AG04450 (cell line): Measurements from ENCODE around the gene QRICH2. TPM values are rescaled to one million over a fixed set of nuclear protein-coding genes. Genes with fewer than 3 reads are reported as not detected.
"Not testable (repeated sequence)": the region's sequence is repeated elsewhere in the genome, so short reads cannot be mapped to it uniquely, and the experiment has no call there.

Experiments used
- CTCF ChIA-PET: fragments of 300-600, 350-600 bp; formaldehyde crosslinking; extraction: SDS; loops from one replicate; lab custom pipeline; 2022; ENCODE audit warnings: antibody characterized with exemption, inconsistent platforms; lab: Charles Lee
- POLR2A ChIA-PET: fragments of 350-600 bp; formaldehyde crosslinking; extraction: SDS; loops from one replicate; lab custom pipeline; 2021; ENCODE audit warnings: antibody characterized with exemption, inconsistent platforms; lab: Yijun Ruan, JAX
- DNase-seq: peaks from one replicate; pipeline ENCODE4 v3.0.0-alpha.2; 2011; ENCODE audit warnings: low read depth, low spot score
- H3K27ac ChIP-seq: one replicate; pipeline ENCODE4 v1.5.1; 2012; ENCODE audit warnings: low read depth, low read length, control low read depth
- H3K27me3 ChIP-seq: one replicate; pipeline ENCODE4 v1.6.0; 2012; ENCODE audit warnings: low read length; ENCODE audit not compliant: control insufficient read depth, insufficient read depth
- H3K4me3 ChIP-seq: 2 replicates; pipeline ENCODE4 v1.5.1; 2011; ENCODE audit warnings: mild to moderate bottlenecking, low read depth, low read length, control low read depth
- H3K9me3 ChIP-seq: 2 replicates; pipeline ENCODE4 v1.5.1; 2012; ENCODE audit warnings: low read length; ENCODE audit not compliant: control insufficient read depth, insufficient read depth
- CTCF ChIP-seq: IDR thresholded peaks from 2 replicates; pipeline ENCODE4 v1.5.1; 2011; ENCODE audit warnings: low read depth, low read length, control low read depth, inconsistent platforms
- polyA plus RNA-seq: library from polyadenylated mRNA; depleted of rRNA; stranded (reverse); fragments of >200 nt; gene quantifications from 2 replicates; pipeline ENCODE4 v1.2.3, GENCODE V29; 2011

Gene QRICH2
- polyA plus RNA-seq, 1 experiment = 1.2 TPM

- H3K9me3 ChIP-seq = no peaks in the 10 kb centered on the region; the same call in 1 of the 2 replicates
- POLR2A ChIA-PET = no interaction called here
These were observed 72.2 kb downstream of the QRICH2 start for GRCh38 chr17:76235883-76236282.

GRCh38 chr17:76234354-76234679, 73.8 kb downstream of the QRICH2 start:
- no peak for TF ChIP-seq CTCF
- Histone ChIP-seq H3K27me3 (peaks cover 14% of the 10 kb centered on the region), H3K9me3 (no peaks in the 10 kb centered on the region; the same call in 1 of the 2 replicates), H3K4me3 (no peak overlapping the region), H3K27ac (no peak overlapping the region)
- ChIA-PET CTCF (no interaction called here), POLR2A (no interaction called here)
- no peak for DNase-seq

More at GRCh38 chr17:76235883-76236282, 72.2 kb downstream of the QRICH2 start:
- CTCF ChIA-PET = no interaction called here
- TF ChIP-seq CTCF = no peak
- no peak overlapping the region for H3K4me3 ChIP-seq
- H3K27ac ChIP-seq = no peak overlapping the region
- peaks cover 16% of the 10 kb centered on the region for H3K27me3 ChIP-seq
- no peak for DNase-seq

- TF ChIP-seq CTCF = no peak
- H3K27ac ChIP-seq = no peak overlapping the region
- POLR2A ChIA-PET = no interaction called here
- CTCF ChIA-PET = interaction anchor here (0.9 kb wide), 1 partner anchor 52 kb away, joined by 6 read pairs; no protein-coding TSS in a partner anchor
- H3K27me3 ChIP-seq = peaks cover 9% of the 10 kb centered on the region
- DNase-seq = no peak
- H3K9me3 ChIP-seq = no peaks in the 10 kb centered on the region; the same call in 1 of the 2 replicates
- H3K4me3 ChIP-seq = no peak overlapping the region
These were observed 74.3 kb downstream of the QRICH2 start for GRCh38 chr17:76233588-76234353.

GRCh38 chr17:76232342-76232741, 75.7 kb downstream of the QRICH2 start:
- ChIA-PET CTCF (interaction anchor here (1.6 kb wide), 1 partner anchor 51 kb away, joined by 3 read pairs; no protein-coding TSS in a partner anchor), POLR2A (interaction anchor here (0.7 to 1.4 kb wide), 4 partner anchors 20 to 259 kb away, joined by 4 to 5 read pairs (median 4); partner anchors contain the start of gene UBALD2)
- Histone ChIP-seq H3K27me3 (peaks cover 9% of the 10 kb centered on the region), H3K9me3 (no peaks in the 10 kb centered on the region; the same call in 1 of the 2 replicates), H3K4me3 (no peak overlapping the region), H3K27ac (peak overlapping the region; percentile 11)
- TF ChIP-seq CTCF = no peak
- DNase-seq = peak; percentile 91

- H3K4me3 ChIP-seq, H3K27me3 ChIP-seq, H3K27ac ChIP-seq, H3K9me3 ChIP-seq, DNase-seq, POLR2A ChIA-PET, CTCF ChIA-PET: not testable (repeated sequence)
These were observed 81.3 kb downstream of the QRICH2 start for GRCh38 chr17:76226749-76227148.

DNA sequence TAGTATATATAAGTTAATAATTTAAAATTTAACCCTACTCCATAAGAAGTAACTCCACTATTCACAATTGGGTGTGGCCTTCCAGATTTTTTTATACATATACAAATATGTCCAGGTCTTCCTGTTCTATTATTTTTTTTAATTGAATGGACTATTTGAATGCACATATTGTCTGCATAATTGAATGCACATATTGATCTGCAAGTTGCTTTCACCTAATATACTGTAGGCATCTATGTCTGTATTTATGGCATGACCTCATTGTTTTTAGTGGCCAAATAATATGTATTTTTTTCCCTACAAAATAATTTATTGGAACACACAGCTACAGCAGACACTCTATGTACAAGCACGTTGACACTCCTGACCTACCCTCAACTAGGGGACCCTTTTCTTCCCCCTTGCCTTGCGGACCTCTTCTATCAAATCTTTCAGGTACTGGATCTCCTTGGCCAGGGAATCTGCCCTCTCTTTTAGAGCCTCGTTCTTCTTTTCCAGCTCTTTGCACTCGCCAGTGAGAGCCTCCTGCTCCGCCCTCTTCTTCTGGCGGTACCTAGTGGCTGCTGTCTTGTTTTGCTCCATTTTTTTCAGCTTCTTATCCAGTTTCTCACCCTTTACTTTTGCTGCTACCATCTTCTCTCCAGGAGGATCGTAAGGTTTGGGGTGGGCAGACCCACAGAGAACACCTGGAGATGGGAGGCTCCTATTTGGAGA, 82.5 kb downstream of the QRICH2 start:
- H3K4me3 ChIP-seq, DNase-seq, H3K27ac ChIP-seq, H3K9me3 ChIP-seq, H3K27me3 ChIP-seq, CTCF ChIA-PET, POLR2A ChIA-PET: not testable (repeated sequence)
